HEK293 (cell line): ENCODE results near the gene PRR19.
A peak's percentile ranks its signal among the peaks of the same experiment; 100 is the strongest.

Experiments used
- CTCF ChIA-PET: fragments of 350-600 bp; formaldehyde crosslinking; extraction: SDS; loops from one replicate; lab custom pipeline; 2021; ENCODE audit warnings: antibody characterized with exemption; lab: Yijun Ruan, JAX
- POLR2A ChIA-PET: fragments of 300-600 bp; formaldehyde crosslinking; extraction: SDS; loops from one replicate; lab custom pipeline; 2020; ENCODE audit warnings: antibody characterized with exemption, inconsistent platforms; lab: Yijun Ruan, JAX
- H3K27ac ChIP-seq: fragments of 200-500 bp; sonication (Bioruptor generic); 2 replicates; pipeline ENCODE4 v1.5.1; 2014; ENCODE audit warnings: low read depth, low read length, control low read depth, inconsistent platforms; ENCODE audit errors: extremely low read depth
- H3K36me3 ChIP-seq, 2 experiments: fragments of 200-500 bp in 1 of 2; sonication (Bioruptor generic) in 1 of 2; 1 replicate in 1 of 2; 2 replicates in 1 of 2; pipeline ENCODE4 v1.5.1; 2014 to 2017; ENCODE audit warnings: inconsistent platforms in 2 of 2, low read length in 2 of 2; ENCODE audit not compliant: control insufficient read depth in 2 of 2, insufficient read depth in 1 of 2
- H3K4me1 ChIP-seq: fragments of 200-500 bp; sonication (Bioruptor generic); 2 replicates; pipeline ENCODE4 v1.5.1; 2014; ENCODE audit warnings: mild to moderate bottlenecking, low read length, inconsistent platforms; ENCODE audit not compliant: control insufficient read depth, insufficient read depth
- H3K4me3 ChIP-seq: 2 replicates; pipeline ENCODE4 v1.5.1; 2011; ENCODE audit warnings: low read depth, mild to moderate bottlenecking, control low read depth, low read length, moderate library complexity
- H3K9me3 ChIP-seq: fragments of 200-500 bp; sonication (Bioruptor generic); 2 replicates; pipeline ENCODE4 v1.5.1; 2014; ENCODE audit warnings: low read depth, low read length, inconsistent platforms; ENCODE audit not compliant: control insufficient read depth, insufficient read depth
- GFI1B ChIP-seq: fragments of 450-650 bp; formaldehyde crosslinking; IDR thresholded peaks from 2 replicates; pipeline ENCODE4 v1.5.1; 2016; ENCODE audit warnings: missing biosample characterization, missing genetic modification characterization
- KLF16 ChIP-seq: fragments of 450-650 bp; formaldehyde crosslinking; IDR thresholded peaks from 2 replicates; pipeline ENCODE4 v1.5.1; 2017; ENCODE audit warnings: missing biosample characterization, missing genetic modification characterization
- SP7 ChIP-seq: fragments of 450-650 bp; formaldehyde crosslinking; IDR thresholded peaks from 2 replicates; pipeline ENCODE4 v1.5.1; 2016; ENCODE audit warnings: missing biosample characterization, missing genetic modification characterization
- ZNF114 ChIP-seq: fragments of 450-650 bp; formaldehyde crosslinking; IDR thresholded peaks from 2 replicates; pipeline ENCODE4 v1.5.0; 2017; ENCODE audit warnings: missing biosample characterization, missing genetic modification characterization
- ZNF138 ChIP-seq: fragments of 450-650 bp; formaldehyde crosslinking; IDR thresholded peaks from 2 replicates; pipeline ENCODE4 v1.5.1; 2016; ENCODE audit warnings: missing biosample characterization, missing genetic modification characterization, borderline replicate concordance
- ZNF174 ChIP-seq: fragments of 450-650 bp; formaldehyde crosslinking; IDR thresholded peaks from 2 replicates; pipeline ENCODE4 v1.5.0; 2017; ENCODE audit warnings: missing biosample characterization, mild to moderate bottlenecking, missing genetic modification characterization
- ZNF184 ChIP-seq: fragments of 450-650 bp; IDR thresholded peaks from 2 replicates; pipeline ENCODE4 v1.5.1; 2018; ENCODE audit warnings: missing biosample characterization, mild to moderate bottlenecking, missing genetic modification characterization
- ZNF19 ChIP-seq: fragments of 450-650 bp; formaldehyde crosslinking; IDR thresholded peaks from 2 replicates; pipeline ENCODE4; 2016; ENCODE audit warnings: missing biosample characterization, missing genetic modification characterization, low read depth
- ZNF214 ChIP-seq: fragments of 450-650 bp; formaldehyde crosslinking; IDR thresholded peaks from 2 replicates; pipeline ENCODE4 v1.5.1; 2017; ENCODE audit warnings: missing biosample characterization, mild to moderate bottlenecking, missing genetic modification characterization, borderline replicate concordance
- ZNF335 ChIP-seq: fragments of 450-650 bp; formaldehyde crosslinking; conservative IDR thresholded peaks from 2 replicates; pipeline ENCODE4 v1.5.1; 2016; ENCODE audit warnings: missing biosample characterization, missing genetic modification characterization
- ZNF391 ChIP-seq: fragments of 450-650 bp; formaldehyde crosslinking; IDR thresholded peaks from 2 replicates; pipeline ENCODE4 v1.5.1; 2016; ENCODE audit warnings: low read depth, missing biosample characterization, missing genetic modification characterization, borderline replicate concordance
- ZNF624 ChIP-seq: fragments of 450-650 bp; formaldehyde crosslinking; IDR thresholded peaks from 2 replicates; pipeline ENCODE4 v1.5.1; 2017; ENCODE audit warnings: missing biosample characterization, missing genetic modification characterization
- ZNF654 ChIP-seq: fragments of 450-650 bp; formaldehyde crosslinking; IDR thresholded peaks from 2 replicates; pipeline ENCODE4 v1.5.1; 2016; ENCODE audit warnings: low read depth, missing biosample characterization, missing genetic modification characterization
- ZNF660 ChIP-seq: fragments of 450-650 bp; IDR thresholded peaks from 2 replicates; pipeline ENCODE4 v1.5.1; 2018; ENCODE audit warnings: missing biosample characterization, mild to moderate bottlenecking, missing genetic modification characterization
- TF ChIP-seq, protein P1 (sequence below): fragments of 450-650 bp; formaldehyde crosslinking; optimal IDR thresholded peaks from 2 replicates; pipeline ENCODE3; 2016; ENCODE audit warnings: missing biosample characterization, mild to moderate bottlenecking, missing genetic modification characterization
- TF ChIP-seq, protein P2 (sequence below): fragments of 450-650 bp; formaldehyde crosslinking; IDR thresholded peaks from 2 replicates; pipeline ENCODE4 v1.5.1; 2016; ENCODE audit warnings: missing biosample characterization, missing genetic modification characterization
- TF ChIP-seq, protein P3 (sequence below): fragments of 450-650 bp; formaldehyde crosslinking; conservative IDR thresholded peaks from 2 replicates; pipeline ENCODE4 v1.5.1; 2016; ENCODE audit warnings: low read depth, missing biosample characterization, missing genetic modification characterization
- TF ChIP-seq, protein P4 (sequence below): fragments of 450-650 bp; formaldehyde crosslinking; IDR thresholded peaks from 2 replicates; pipeline ENCODE4 v1.5.1; 2017; ENCODE audit warnings: missing biosample characterization, missing genetic modification characterization
- TF ChIP-seq, protein P5 (sequence below): fragments of 450-650 bp; formaldehyde crosslinking; IDR thresholded peaks from 2 replicates; pipeline ENCODE4 v1.5.1; 2016; ENCODE audit warnings: missing biosample characterization, missing genetic modification characterization

The PRR19 gene

DNA sequence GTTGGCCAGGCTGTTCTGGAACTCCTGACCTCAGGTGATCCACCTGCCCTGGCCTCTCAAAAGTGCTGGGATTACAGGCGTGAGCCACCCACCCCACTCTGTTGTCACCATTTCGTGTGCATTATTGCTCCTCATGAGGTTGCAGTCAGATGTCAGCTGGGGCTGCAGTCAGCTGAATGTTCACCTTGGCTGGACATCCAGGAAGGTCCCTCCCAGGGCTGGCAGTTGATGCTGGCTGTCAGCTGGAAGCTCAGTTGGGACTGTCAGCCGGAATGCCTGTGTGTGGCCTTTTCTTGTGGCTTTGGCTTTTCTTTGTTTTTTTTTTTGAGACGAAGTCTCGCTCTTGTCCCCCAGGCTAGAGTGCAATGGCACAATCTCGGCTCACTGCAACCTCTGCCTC lies 30.1 kb downstream of the PRR19 start:
- POLR2A ChIA-PET: no interaction called here
- Histone ChIP-seq H3K36me3 (peaks cover 20 to 39% of the 10 kb centered on the region in 2 experiments), H3K4me1 (peaks cover 33% of the 10 kb centered on the region), H3K9me3 (no peaks in the 10 kb centered on the region), H3K4me3 (no peak overlapping the region), H3K27ac (no peak overlapping the region)
- TF ChIP-seq ZNF624 (tag by site-specific recombination): no peak
- no peak for TF ChIP-seq ZNF138 (tag by site-specific recombination)
- TF ChIP-seq, protein P1, sequence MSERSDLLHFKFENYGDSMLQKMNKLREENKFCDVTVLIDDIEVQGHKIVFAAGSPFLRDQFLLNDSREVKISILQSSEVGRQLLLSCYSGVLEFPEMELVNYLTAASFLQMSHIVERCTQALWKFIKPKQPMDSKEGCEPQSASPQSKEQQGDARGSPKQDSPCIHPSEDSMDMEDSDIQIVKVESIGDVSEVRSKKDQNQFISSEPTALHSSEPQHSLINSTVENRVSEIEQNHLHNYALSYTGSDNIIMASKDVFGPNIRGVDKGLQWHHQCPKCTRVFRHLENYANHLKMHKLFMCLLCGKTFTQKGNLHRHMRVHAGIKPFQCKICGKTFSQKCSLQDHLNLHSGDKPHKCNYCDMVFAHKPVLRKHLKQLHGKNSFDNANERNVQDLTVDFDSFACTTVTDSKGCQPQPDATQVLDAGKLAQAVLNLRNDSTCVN (tag by site-specific recombination): no peak
- no peak for TF ChIP-seq ZNF654 (tag by site-specific recombination)
- TF ChIP-seq, protein P2, sequence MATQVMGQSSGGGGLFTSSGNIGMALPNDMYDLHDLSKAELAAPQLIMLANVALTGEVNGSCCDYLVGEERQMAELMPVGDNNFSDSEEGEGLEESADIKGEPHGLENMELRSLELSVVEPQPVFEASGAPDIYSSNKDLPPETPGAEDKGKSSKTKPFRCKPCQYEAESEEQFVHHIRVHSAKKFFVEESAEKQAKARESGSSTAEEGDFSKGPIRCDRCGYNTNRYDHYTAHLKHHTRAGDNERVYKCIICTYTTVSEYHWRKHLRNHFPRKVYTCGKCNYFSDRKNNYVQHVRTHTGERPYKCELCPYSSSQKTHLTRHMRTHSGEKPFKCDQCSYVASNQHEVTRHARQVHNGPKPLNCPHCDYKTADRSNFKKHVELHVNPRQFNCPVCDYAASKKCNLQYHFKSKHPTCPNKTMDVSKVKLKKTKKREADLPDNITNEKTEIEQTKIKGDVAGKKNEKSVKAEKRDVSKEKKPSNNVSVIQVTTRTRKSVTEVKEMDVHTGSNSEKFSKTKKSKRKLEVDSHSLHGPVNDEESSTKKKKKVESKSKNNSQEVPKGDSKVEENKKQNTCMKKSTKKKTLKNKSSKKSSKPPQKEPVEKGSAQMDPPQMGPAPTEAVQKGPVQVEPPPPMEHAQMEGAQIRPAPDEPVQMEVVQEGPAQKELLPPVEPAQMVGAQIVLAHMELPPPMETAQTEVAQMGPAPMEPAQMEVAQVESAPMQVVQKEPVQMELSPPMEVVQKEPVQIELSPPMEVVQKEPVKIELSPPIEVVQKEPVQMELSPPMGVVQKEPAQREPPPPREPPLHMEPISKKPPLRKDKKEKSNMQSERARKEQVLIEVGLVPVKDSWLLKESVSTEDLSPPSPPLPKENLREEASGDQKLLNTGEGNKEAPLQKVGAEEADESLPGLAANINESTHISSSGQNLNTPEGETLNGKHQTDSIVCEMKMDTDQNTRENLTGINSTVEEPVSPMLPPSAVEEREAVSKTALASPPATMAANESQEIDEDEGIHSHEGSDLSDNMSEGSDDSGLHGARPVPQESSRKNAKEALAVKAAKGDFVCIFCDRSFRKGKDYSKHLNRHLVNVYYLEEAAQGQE (tag by site-specific recombination): no peak
- no peak for TF ChIP-seq GFI1B (tag by site-specific recombination)
- no peak for TF ChIP-seq ZNF335 (tag by site-specific recombination)
- TF ChIP-seq, protein P3, sequence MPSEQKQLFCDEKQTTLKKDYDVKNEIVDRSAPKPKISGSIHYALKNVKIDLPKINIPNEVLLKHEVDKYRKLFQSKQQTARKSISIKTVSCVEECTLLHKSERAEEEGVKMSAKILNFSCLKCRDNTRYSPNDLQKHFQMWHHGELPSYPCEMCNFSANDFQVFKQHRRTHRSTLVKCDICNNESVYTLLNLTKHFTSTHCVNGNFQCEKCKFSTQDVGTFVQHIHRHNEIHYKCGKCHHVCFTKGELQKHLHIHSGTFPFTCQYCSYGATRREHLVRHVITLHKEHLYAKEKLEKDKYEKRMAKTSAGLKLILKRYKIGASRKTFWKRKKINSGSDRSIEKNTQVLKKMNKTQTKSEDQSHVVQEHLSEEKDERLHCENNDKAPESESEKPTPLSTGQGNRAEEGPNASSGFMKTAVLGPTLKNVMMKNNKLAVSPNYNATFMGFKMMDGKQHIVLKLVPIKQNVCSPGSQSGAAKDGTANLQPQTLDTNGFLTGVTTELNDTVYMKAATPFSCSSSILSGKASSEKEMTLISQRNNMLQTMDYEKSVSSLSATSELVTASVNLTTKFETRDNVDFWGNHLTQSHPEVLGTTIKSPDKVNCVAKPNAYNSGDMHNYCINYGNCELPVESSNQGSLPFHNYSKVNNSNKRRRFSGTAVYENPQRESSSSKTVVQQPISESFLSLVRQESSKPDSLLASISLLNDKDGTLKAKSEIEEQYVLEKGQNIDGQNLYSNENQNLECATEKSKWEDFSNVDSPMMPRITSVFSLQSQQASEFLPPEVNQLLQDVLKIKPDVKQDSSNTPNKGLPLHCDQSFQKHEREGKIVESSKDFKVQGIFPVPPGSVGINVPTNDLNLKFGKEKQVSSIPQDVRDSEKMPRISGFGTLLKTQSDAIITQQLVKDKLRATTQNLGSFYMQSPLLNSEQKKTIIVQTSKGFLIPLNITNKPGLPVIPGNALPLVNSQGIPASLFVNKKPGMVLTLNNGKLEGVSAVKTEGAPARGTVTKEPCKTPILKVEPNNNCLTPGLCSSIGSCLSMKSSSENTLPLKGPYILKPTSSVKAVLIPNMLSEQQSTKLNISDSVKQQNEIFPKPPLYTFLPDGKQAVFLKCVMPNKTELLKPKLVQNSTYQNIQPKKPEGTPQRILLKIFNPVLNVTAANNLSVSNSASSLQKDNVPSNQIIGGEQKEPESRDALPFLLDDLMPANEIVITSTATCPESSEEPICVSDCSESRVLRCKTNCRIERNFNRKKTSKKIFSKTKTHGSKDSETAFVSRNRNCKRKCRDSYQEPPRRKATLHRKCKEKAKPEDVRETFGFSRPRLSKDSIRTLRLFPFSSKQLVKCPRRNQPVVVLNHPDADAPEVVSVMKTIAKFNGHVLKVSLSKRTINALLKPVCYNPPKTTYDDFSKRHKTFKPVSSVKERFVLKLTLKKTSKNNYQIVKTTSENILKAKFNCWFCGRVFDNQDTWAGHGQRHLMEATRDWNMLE (tag by site-specific recombination): no peak
- no peak for TF ChIP-seq KLF16
- TF ChIP-seq SP7 (tag by site-specific recombination): no peak
- TF ChIP-seq, protein P4, sequence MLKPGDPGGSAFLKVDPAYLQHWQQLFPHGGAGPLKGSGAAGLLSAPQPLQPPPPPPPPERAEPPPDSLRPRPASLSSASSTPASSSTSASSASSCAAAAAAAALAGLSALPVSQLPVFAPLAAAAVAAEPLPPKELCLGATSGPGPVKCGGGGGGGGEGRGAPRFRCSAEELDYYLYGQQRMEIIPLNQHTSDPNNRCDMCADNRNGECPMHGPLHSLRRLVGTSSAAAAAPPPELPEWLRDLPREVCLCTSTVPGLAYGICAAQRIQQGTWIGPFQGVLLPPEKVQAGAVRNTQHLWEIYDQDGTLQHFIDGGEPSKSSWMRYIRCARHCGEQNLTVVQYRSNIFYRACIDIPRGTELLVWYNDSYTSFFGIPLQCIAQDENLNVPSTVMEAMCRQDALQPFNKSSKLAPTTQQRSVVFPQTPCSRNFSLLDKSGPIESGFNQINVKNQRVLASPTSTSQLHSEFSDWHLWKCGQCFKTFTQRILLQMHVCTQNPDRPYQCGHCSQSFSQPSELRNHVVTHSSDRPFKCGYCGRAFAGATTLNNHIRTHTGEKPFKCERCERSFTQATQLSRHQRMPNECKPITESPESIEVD: no peak
- TF ChIP-seq ZNF114 (tag by site-specific recombination): no peak
- CTCF ChIA-PET: interaction anchor here (0.6 to 2.6 kb wide), 5 partner anchors 8 to 332 kb away, joined by 3 to 12 read pairs (median 4); no protein-coding TSS in a partner anchor

DNA sequence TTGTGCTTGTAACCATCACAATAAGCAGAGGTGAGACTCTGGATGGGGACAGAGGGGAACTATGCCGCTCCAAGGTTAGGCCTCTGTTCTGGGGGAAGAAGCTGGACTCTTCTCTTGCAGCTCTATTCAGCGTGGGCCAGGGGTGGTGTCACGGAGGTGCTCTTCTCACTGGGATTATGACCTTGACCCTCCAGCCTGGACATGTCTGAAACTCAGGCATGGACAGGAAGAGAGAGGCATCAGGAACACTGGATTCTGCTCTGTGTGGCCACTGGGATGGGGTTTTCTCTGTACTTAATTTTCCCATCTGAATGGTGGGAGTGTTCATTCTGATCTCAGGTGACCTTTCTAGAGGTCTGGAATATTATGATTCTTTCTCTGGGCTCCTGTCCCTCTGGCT lies 31.1 kb downstream of the PRR19 start:
- Histone ChIP-seq H3K4me1 (peaks cover 24% of the 10 kb centered on the region), H3K9me3 (no peaks in the 10 kb centered on the region), H3K4me3 (no peak overlapping the region), H3K36me3 (peaks cover 29 to 41% of the 10 kb centered on the region in 2 experiments), H3K27ac (0 out of 2 replicates have a peak overlapping the region, but pooled peaks have one; percentile 41)
- CTCF ChIA-PET: interaction anchor here (0.5 to 0.6 kb wide), 2 partner anchors 29 to 88 kb away, joined by 3 read pairs; no protein-coding TSS in a partner anchor
- POLR2A ChIA-PET: interaction anchor here (0.5 to 1.1 kb wide), 2 partner anchors 64 to 82 kb away, joined by 3 to 5 read pairs; no protein-coding TSS in a partner anchor
- TF ChIP-seq, protein P5, sequence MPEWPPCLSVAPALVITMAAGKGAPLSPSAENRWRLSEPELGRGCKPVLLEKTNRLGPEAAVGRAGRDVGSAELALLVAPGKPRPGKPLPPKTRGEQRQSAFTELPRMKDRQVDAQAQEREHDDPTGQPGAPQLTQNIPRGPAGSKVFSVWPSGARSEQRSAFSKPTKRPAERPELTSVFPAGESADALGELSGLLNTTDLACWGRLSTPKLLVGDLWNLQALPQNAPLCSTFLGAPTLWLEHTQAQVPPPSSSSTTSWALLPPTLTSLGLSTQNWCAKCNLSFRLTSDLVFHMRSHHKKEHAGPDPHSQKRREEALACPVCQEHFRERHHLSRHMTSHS (tag by site-specific recombination): no peak
- TF ChIP-seq ZNF660 (tag by site-specific recombination): no peak
- TF ChIP-seq ZNF19 (tag by site-specific recombination): no peak
- TF ChIP-seq ZNF174 (tag by site-specific recombination): no peak
- TF ChIP-seq ZNF184 (tag by site-specific recombination): no peak
- no peak for TF ChIP-seq ZNF391 (tag by site-specific recombination)
- TF ChIP-seq ZNF214 (tag by site-specific recombination): no peak
